ENCODE data around the gene TNFSF8.

Gene TNFSF8

GRCh38 chr9:114935119-114935518, 4.7 kb upstream of the TNFSF8 start:
- DNase-seq = no peak

GRCh38 chr9:114932502-114932901, 2.1 kb upstream of the TNFSF8 start:
- DNase-seq = no peak

GRCh38 chr9:114931407-114931806, 1.0 kb upstream of the TNFSF8 start:
- DNase-seq = no peak

- no peak for DNase-seq
These were observed 1.2 kb downstream of the TNFSF8 start for GRCh38 chr9:114929201-114929600.

- DNase-seq = no peak
These were observed 1.7 kb downstream of the TNFSF8 start for GRCh38 chr9:114928671-114929070.

DNA sequence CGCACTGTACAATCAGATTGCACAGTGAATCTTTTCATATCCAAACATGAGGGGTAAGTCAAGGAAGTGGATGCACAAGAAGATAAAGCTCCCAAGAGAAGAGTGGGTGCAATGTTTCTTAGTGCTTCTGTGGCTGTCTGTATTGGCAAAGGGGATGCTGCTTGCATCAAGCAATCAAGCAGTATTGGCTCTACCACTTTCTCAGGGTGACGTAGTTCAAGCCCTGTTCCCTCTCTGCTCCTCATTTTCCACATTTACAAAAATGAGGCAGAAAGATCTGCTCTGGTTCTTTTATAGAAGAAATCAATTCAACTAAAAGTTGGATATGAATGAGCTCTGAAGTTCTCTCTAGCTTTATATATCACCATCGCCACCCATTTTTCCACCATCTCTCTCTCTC, 2.3 kb downstream of the TNFSF8 start:
- DNase-seq = no peak

GRCh38 chr9:114925672-114926071, 4.7 kb downstream of the TNFSF8 start:
- no peak for DNase-seq

GRCh38 chr9:114925039-114925438, 5.4 kb downstream of the TNFSF8 start:
- no peak for DNase-seq

DNA sequence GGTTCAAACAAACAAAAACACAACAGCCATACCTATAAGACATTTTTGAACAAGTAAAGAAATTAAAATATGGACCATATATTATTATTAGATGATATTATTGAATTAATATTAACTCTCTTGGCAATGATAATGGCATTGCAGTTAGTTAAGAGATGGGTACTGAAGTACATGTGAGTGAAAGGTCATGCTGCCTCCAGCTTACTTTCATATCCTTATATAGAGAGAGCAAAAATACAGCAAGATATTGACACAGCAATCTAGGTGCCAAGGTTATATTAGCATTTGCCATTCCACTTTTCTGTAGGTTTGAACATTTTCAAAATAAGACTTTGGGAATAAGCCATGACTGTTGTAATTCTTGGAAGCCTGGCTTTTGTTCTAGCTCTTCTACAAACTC, 6.1 kb downstream of the TNFSF8 start:
- no peak for DNase-seq

DNA sequence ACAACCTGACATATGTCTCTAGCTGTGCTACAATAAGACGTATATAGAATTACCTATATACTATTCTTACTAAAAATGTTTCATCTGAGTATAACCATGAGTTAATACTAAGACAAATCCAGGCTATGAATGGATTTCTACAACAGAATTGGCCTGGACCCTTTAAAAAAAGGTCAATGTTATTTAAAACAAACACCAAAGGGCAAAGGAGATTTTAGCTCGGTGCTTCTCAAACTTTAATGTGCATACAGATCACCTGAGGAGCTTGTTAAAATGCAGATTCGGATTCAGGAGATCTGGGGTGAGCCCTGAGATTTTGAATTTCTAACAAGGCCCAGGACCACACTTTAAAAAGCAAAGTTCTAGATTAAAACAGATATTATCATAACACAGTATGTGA, 6.5 kb downstream of the TNFSF8 start:
- DNase-seq = no peak

DNA sequence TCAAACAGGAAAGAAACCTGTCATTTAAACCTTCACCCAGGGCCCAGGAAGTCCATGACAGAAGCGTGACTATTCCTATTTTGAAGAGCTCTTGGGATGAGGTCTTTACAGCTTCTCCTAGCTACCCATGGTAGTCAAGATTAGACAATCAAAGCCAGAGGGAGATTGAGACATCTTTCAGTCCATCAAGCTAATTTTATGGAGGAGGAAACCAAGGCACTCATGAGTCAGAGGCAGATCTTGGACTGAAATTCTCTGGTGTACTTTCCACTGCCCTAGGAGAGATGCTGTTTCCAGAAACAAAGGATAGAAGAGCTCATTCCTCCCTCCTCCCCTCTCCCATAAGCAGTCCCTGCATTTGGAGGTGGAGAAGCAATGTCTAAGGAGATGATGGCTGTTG, 9.2 kb downstream of the TNFSF8 start:
- DNase-seq = no peak

DNA sequence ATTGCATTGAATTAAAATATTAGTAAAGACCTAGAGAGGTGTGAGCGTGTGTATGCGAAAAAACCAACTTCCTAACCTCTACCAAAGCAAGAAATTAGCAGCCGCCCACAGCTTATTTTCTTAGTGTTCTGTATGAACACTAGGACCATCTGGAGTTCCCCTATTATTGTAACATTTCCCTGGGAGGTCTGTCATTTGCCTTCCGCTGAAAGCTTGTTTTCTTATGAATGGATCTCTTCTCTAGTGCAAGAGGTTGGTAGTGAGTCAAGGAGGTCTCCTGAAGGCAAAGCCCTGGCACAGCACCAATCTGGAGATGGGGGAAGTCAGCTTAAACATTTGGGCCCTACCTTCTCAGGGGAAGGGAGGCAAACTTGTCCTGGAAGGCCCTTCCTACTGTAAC, 10.8 kb downstream of the TNFSF8 start:
- no peak for DNase-seq

- DNase-seq = no peak
These were observed 13.9 kb downstream of the TNFSF8 start for GRCh38 chr9:114916481-114916880.

GRCh38 chr9:114914139-114914538, 16.3 kb downstream of the TNFSF8 start:
- no peak for DNase-seq

GRCh38 chr9:114913656-114914055, 16.7 kb downstream of the TNFSF8 start:
- no peak for DNase-seq

DNA sequence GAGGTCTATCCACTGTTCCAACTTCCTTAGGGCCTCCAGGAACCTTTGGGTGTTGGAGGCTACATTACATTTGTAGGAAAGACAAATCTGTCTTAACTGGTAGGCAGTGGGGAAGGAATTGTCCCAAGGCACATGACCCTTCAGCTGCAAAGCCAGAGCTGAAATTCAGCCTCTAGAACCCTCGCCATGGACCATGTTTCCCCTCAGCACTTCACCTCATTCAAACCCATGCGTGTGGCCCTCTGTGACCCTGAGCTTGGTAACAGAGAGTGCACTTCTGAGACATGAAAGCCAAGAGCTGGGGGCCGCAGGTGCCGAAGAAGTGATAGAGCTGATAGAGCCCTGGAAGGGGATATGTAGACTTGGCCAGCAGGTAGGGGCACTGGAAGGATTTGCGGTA, 17.2 kb downstream of the TNFSF8 start:
- DNase-seq = no peak

DNA sequence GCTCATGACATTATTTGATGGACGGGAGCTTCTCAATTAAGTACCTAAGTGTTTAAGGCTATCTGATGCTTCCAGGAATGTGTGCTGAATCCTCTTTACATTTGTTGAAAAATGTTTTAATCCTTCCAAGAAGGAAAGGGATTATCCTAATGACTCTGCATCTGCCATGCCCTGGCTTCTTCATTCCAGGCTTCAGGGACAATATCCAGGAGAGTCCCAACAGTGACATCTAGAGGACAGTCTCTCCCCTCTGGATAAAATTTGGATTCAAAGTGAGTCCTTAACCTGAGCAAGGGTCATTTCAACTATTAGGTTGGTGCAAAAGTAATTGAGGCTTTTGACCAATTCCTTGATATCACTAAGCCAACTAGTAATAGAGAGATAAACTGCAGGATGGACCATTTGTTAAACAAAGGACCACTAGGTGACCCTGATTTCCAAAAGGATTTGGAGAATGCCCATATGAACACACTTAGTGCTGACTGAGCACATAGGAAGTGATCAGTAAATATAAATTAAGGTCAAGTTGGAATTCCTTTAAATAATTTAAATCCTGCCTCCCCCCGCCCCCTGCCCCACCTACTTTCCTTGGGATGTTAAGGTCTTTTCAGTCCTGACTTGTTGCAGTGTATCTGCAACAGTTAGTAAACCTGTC, 19.1 kb downstream of the TNFSF8 start:
- peak; percentile 26 to 72 for DNase-seq

DNA sequence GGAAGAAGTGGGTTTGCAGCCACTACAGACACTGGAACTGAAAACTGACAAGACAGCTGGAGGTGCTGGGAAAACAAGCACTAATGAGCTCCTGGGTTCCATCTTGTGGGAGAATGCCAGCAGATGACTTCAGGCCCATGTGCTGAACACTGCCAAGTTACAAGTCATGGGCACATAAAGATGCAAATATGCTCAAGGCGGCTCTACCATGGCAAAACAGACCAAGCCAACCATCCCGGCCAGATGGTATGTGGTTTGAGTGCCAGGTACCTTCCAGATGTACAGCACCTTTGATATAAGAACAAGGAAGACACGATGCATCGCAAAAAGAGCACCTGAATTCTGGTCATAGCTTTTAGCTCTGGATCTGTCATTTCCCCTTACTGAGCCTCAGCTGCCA, 19.9 kb downstream of the TNFSF8 start:
- DNase-seq = peak in 1 of 2 experiments; percentile 14

GRCh38 chr9:114909661-114910060, 20.7 kb downstream of the TNFSF8 start:
- DNase-seq = no peak

DNA sequence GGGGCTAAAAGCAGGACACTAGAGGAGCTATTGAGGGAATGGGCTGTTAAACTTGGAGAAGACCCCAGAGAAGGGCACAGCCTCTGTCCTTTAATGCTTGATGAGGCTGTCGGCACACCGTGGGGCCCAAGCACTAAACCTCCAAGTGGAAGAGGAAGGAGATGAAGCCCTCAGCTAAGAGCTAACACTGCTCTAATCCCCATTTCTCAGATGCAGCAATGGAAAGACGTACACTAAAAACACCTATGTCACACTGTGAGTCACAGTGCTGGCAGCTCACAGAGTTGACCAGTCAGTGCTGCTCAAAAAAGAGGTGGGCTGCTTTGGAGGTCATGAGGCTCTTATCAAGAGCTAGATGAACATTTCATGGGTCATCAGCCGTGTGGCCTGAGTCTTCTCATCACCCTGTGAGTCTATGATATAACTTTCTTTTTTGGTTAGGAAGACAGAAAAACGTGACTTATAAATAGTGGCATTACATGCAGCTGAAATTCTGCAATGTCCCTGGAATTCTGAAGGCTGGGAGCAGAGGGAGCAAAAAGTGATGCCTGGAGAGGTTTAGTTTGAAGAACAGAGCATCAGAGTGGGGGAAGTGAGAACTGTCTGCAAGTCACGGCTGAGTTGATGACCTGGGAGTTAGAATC, 21.5 kb downstream of the TNFSF8 start:
- DNase-seq = no peak

DNA sequence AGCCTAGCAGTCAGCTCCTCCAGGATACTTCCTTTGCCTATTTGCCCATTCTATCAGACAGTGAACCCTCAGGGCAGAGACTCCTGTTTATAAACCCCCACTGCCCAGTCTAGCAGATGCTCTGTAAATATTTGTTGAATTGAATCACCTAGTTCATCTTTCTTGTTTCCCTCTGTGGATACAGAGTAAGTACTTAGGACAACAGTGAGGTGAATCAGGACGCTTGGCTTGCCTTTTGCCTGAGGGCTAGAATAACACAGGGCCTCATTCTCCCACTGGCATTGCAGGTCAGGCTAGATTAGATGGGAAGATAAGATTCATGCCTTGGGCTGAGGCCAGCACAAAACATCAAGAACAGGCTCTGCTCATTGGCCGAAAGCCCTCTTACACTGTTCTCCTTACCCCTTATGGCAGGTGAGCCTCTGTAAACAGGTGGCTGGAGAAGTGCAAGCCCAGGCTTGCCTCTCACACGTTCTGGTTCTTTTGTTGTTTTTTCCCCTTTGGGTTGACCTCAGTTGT, 22.2 kb downstream of the TNFSF8 start:
- DNase-seq = peak; percentile 90 to 97

DNA sequence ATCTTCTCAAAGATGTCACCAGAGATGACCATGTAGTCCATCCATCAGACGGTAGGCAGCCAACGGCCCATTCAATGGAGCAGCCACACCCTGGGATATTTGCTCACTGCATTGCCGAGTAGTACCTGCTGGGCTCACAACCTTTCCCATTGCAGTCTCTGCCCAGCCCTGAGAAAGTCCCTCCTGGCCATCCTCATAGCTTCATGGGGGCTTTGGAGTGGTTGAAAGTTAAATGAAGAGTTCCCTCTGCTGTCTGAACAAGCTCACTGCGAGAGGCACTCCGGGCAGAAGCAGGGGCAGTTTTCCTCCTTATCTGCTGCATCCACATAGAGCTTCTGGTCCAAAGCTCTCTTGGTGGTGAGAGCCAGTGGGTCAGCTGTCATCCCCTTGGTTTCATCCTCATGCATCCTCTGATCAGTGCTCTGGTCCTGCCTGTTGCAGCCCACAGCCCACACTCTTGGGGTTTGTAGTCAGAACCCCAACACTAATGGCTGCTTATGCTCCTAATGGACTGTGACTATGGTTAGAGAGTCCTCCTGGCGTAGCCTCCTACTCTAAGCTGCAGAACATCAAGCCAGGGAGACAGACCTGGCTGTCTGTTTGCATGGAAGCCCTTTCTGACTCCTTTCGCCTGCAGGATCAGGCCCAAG, 23.3 kb downstream of the TNFSF8 start:
- DNase-seq = peak; percentile 67 to 69

GRCh38 chr9:114905170-114905940, 25.0 kb downstream of the TNFSF8 start:
- DNase-seq = peak in 1 of 2 experiments; percentile 12

Data from NCI-H2081 (cell line).